SU-DHL-6 (cell line): ENCODE results near the gene UBAC1.

ENCODE experiments used
- H2AFZ ChIP-seq: fragments of 200-600 bp; sonication (generic); 2 replicates; pipeline ENCODE4 v1.6.1; 2014; ENCODE audit warnings: low read depth, mild to moderate bottlenecking, moderate library complexity, mixed read lengths, antibody characterized with exemption, low read length; ENCODE audit not compliant: severe bottlenecking
- H3F3A ChIP-seq: fragments of 200-600 bp; shearing (Covaris generic); 2 replicates; pipeline ENCODE4 v1.6.0; 2016; ENCODE audit warnings: antibody characterized with exemption, mild to moderate bottlenecking; ENCODE audit not compliant: insufficient read depth
- H3K27ac ChIP-seq: fragments of 200-600 bp; sonication (generic); 2 replicates; pipeline ENCODE4 v1.5.1; 2016; ENCODE audit warnings: low read depth, mild to moderate bottlenecking, low read length, moderate library complexity, mixed read lengths
- H3K27me3 ChIP-seq: fragments of 200-600 bp; sonication (generic), shearing (Covaris generic); 2 replicates; pipeline ENCODE4 v1.6.0; 2014; ENCODE audit warnings: mild to moderate bottlenecking, low read length
- H3K36me3 ChIP-seq: fragments of 200-600 bp; sonication (generic); 2 replicates; pipeline ENCODE4 v1.6.1; 2014; ENCODE audit warnings: mild to moderate bottlenecking, low read length, mixed read lengths
- H3K4me2 ChIP-seq: fragments of 300-600, 200-600 bp; shearing (Covaris generic), sonication (generic); 2 replicates; pipeline ENCODE4 v1.6.0; 2014; ENCODE audit warnings: low read length, low read depth, mild to moderate bottlenecking; ENCODE audit not compliant: poor library complexity, severe bottlenecking
- H3K4me3 ChIP-seq: fragments of 200-600 bp; sonication (generic); 2 replicates; pipeline ENCODE4 v1.5.1; 2014; ENCODE audit warnings: antibody characterized with exemption, low read length, mild to moderate bottlenecking, mixed read lengths; ENCODE audit not compliant: insufficient read depth, poor library complexity, severe bottlenecking
- H3K79me2 ChIP-seq: fragments of 200-600 bp; sonication (generic); 2 replicates; pipeline ENCODE4 v1.6.1; 2014; ENCODE audit warnings: mild to moderate bottlenecking, low read length, moderate library complexity; ENCODE audit not compliant: insufficient read depth
- H3K9ac ChIP-seq: fragments of 200-600 bp; sonication (generic); 2 replicates; pipeline ENCODE4 v1.7.0; 2014; ENCODE audit warnings: mild to moderate bottlenecking, low read length
- H3K9me2 ChIP-seq: fragments of 200-600 bp; sonication (generic); replicated peaks from 2 replicates; pipeline ENCODE4 v1.6.1; 2014; ENCODE audit warnings: low read length; ENCODE audit not compliant: insufficient read depth
- H3K9me3 ChIP-seq: fragments of 200-600 bp; sonication (generic); 2 replicates; pipeline ENCODE4 v1.6.1; 2014; ENCODE audit warnings: low read length, mixed read lengths; ENCODE audit not compliant: insufficient read depth
- H4K20me1 ChIP-seq: fragments of 200-600 bp; sonication (generic); 2 replicates; pipeline ENCODE4 v1.6.1; 2014; ENCODE audit warnings: low read depth, mild to moderate bottlenecking, antibody characterized with exemption, low read length, moderate library complexity, mixed read lengths
- CTCF ChIP-seq: fragments of 200-600 bp; sonication (generic); IDR thresholded peaks from one replicate; pipeline ENCODE4 v1.5.1; 2017; ENCODE audit warnings: antibody characterized with exemption, mild to moderate bottlenecking, low read length, moderate library complexity; ENCODE audit not compliant: insufficient read depth, poor library complexity, severe bottlenecking
- EZH2phosphoT487 ChIP-seq: fragments of 200-600 bp; sonication (generic), shearing (Covaris generic); conservative IDR thresholded peaks from 2 replicates; pipeline ENCODE4 v1.6.1; 2018; ENCODE audit warnings: mild to moderate bottlenecking, antibody characterized with exemption, low read length, moderate library complexity, mixed read lengths

Gene UBAC1

GRCh38 chr9:135975834-135976233, 14.7 kb upstream of the UBAC1 start:
- no peak overlapping the region for H3K9ac ChIP-seq
- no peak overlapping the region for H3K27ac ChIP-seq
- H4K20me1 ChIP-seq, result no peaks in the 10 kb centered on the region
- H3K36me3 ChIP-seq, result no peaks in the 10 kb centered on the region
- H3K4me2 ChIP-seq, result no peak overlapping the region
- no peaks in the 10 kb centered on the region for H3F3A ChIP-seq
- TF ChIP-seq EZH2phosphoT487, result no peak
- no peak for TF ChIP-seq CTCF
- no peaks in the 10 kb centered on the region for H3K9me2 ChIP-seq
- no peaks in the 10 kb centered on the region for H3K9me3 ChIP-seq
- no peaks in the 10 kb centered on the region for H3K79me2 ChIP-seq
- H3K27me3 ChIP-seq, result no peaks in the 10 kb centered on the region
- no peak overlapping the region for H2AFZ ChIP-seq
- H3K4me3 ChIP-seq, result no peak overlapping the region

GRCh38 chr9:135974220-135974573, 13.0 kb upstream of the UBAC1 start:
- Histone ChIP-seq H3K9me2 (no peaks in the 10 kb centered on the region), H2AFZ (no peak overlapping the region), H3K27me3 (no peaks in the 10 kb centered on the region), H3K36me3 (no peaks in the 10 kb centered on the region), H3K27ac (no peak overlapping the region), H4K20me1 (no peaks in the 10 kb centered on the region), H3K4me2 (no peak overlapping the region), H3F3A (no peaks in the 10 kb centered on the region), H3K9me3 (no peaks in the 10 kb centered on the region), H3K79me2 (no peaks in the 10 kb centered on the region), H3K4me3 (no peak overlapping the region), H3K9ac (no peak overlapping the region)
- TF ChIP-seq EZH2phosphoT487 (no peak), CTCF (no peak)

GRCh38 chr9:135973277-135974219, 12.4 kb upstream of the UBAC1 start:
- H3K36me3 ChIP-seq, result no peaks in the 10 kb centered on the region
- H3K9ac ChIP-seq, result no peak overlapping the region
- H3F3A ChIP-seq, result no peaks in the 10 kb centered on the region
- H3K4me2 ChIP-seq, result no peak overlapping the region
- no peaks in the 10 kb centered on the region for H3K79me2 ChIP-seq
- H3K27ac ChIP-seq, result no peak overlapping the region
- H4K20me1 ChIP-seq, result no peaks in the 10 kb centered on the region
- TF ChIP-seq CTCF (no peak), EZH2phosphoT487 (no peak)
- H2AFZ ChIP-seq, result no peak overlapping the region
- H3K4me3 ChIP-seq, result no peak overlapping the region
- H3K9me2 ChIP-seq, result no peaks in the 10 kb centered on the region
- H3K9me3 ChIP-seq, result no peaks in the 10 kb centered on the region
- no peaks in the 10 kb centered on the region for H3K27me3 ChIP-seq
